Endodermal cell (in vitro differentiated cells): ENCODE measurements around the gene KIF3A. TPM values are rescaled to one million over a fixed set of nuclear protein-coding genes. Genes with fewer than 3 reads are reported as not detected.

Source experiments
- DNase-seq: peaks from one replicate; pipeline ENCODE4 v3.0.0-alpha.2; 2017
- H3K27ac ChIP-seq: 2 replicates; pipeline ENCODE4 v1.5.1; 2013; ENCODE audit warnings: mild to moderate bottlenecking, low read depth, low read length, moderate library complexity
- H3K27me3 ChIP-seq: 2 replicates; pipeline ENCODE4 v1.6.1; 2013; ENCODE audit warnings: mild to moderate bottlenecking, low read length, moderate library complexity; ENCODE audit not compliant: insufficient read depth, control insufficient read depth, poor library complexity, severe bottlenecking
- H3K36me3 ChIP-seq: 2 replicates; pipeline ENCODE4 v1.7.0; 2013; ENCODE audit warnings: mild to moderate bottlenecking, low read length, moderate library complexity; ENCODE audit not compliant: control insufficient read depth, insufficient read depth
- H3K4me1 ChIP-seq: one replicate; pipeline ENCODE4 v1.7.0; 2013; ENCODE audit warnings: low read length; ENCODE audit not compliant: control insufficient read depth, insufficient read depth
- H3K4me3 ChIP-seq: 2 replicates; pipeline ENCODE4 v1.5.1; 2013; ENCODE audit warnings: mild to moderate bottlenecking, low read length, moderate library complexity
- H3K9ac ChIP-seq: 2 replicates; pipeline ENCODE4 v1.6.1; 2013; ENCODE audit warnings: mild to moderate bottlenecking, low read length, moderate library complexity; ENCODE audit not compliant: poor library complexity, severe bottlenecking; ENCODE audit errors: extremely low read depth
- H3K9me3 ChIP-seq: 2 replicates; pipeline ENCODE4 v1.6.1; 2013; ENCODE audit warnings: mild to moderate bottlenecking, low read length, moderate library complexity; ENCODE audit not compliant: control insufficient read depth
- H3K27ac Mint-ChIP-seq: 2 replicates; pipeline ENCODE4 v1.8.0; 2020; ENCODE audit warnings: mixed read lengths
- H3K27me3 Mint-ChIP-seq: 2 replicates; pipeline ENCODE4 v1.8.0; 2021; ENCODE audit warnings: mild to moderate bottlenecking, mixed read lengths; ENCODE audit not compliant: insufficient read depth
- H3K36me3 Mint-ChIP-seq: 2 replicates; pipeline ENCODE4 v1.8.0; 2020; ENCODE audit warnings: low read depth, mixed read lengths
- H3K4me1 Mint-ChIP-seq: 2 replicates; pipeline ENCODE4 v1.8.0; 2020; ENCODE audit warnings: mixed read lengths
- H3K4me3 Mint-ChIP-seq: 2 replicates; pipeline ENCODE4 v1.8.0; 2020; ENCODE audit warnings: mild to moderate bottlenecking, moderate library complexity, mixed read lengths
- H3K9me3 Mint-ChIP-seq: 2 replicates; pipeline ENCODE4 v1.8.0; 2020; ENCODE audit warnings: mild to moderate bottlenecking, mixed read lengths
- WGBS, 2 experiments: methylation state at CpG; one replicate each; pipeline versions ENCODE4 v1.1.5 to v1.1.7; 2013; ENCODE audit warnings: missing lambda C conversion rate in 2 of 2, mixed read lengths in 1 of 2; ENCODE audit not compliant: insufficient coverage in 1 of 2, insufficient read length in 1 of 2; 5-methylcytosine and 5-hydroxymethylcytosine counted together
- total RNA-seq, 2 donors: library from RNA; stranded (reverse); fragmentation: NEBNext Ultra II Directional in 1 of 2; extraction: Animal tissue kit (Norgen Biotek cat#: 25700) in 1 of 2; gene quantifications; 2 replicates in 1 of 2; 3 replicates in 1 of 2; pipeline ENCODE4 v1.2.1, GENCODE V29; 2021
- TF ChIP-seq, protein P1 (sequence below): fragments of 200-600 bp; sonication (generic); conservative IDR thresholded peaks from 2 replicates; pipeline ENCODE4 v1.5.0; 2021; ENCODE audit warnings: antibody characterized with exemption, mild to moderate bottlenecking

Gene KIF3A
- total RNA-seq, 2 donors from 2014 or later = 19.6 to 25.2 TPM

DNA sequence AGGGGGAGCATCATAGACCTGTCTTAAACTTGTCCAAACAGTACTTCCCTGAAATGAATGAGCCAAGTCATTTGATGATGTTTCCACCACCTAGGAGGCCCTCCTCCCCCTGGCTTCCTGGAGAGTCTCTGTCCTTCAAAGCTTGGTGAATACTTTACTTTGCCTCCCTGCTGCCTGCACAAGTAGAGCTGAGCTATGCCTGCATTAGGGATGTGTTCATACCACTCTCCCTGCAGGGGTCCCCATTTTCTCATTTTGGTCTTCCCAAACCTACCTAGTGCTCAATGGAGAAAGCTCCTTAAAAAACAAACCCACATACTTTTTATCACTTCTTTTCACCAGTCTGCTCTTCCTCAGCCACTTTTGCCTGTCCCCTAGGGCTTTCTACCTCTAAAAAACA lies 17.6 kb upstream of the KIF3A start:
- Histone ChIP-seq H3K4me3 (no peak overlapping the region), H3K36me3 (peaks cover 12% of the 10 kb centered on the region), H3K9ac (no peak overlapping the region), H3K27me3 (peaks cover 24% of the 10 kb centered on the region), H3K4me1 (no peaks in the 10 kb centered on the region), H3K27ac (no peak overlapping the region), H3K9me3 (no peaks in the 10 kb centered on the region)
- H3K36me3 Mint-ChIP-seq = peaks cover 15% of the 10 kb centered on the region
- peak; percentile 64 for DNase-seq
- peaks cover 11% of the 10 kb centered on the region for H3K4me1 Mint-ChIP-seq
- H3K9me3 Mint-ChIP-seq = no peaks in the 10 kb centered on the region
- TF ChIP-seq, protein P1, sequence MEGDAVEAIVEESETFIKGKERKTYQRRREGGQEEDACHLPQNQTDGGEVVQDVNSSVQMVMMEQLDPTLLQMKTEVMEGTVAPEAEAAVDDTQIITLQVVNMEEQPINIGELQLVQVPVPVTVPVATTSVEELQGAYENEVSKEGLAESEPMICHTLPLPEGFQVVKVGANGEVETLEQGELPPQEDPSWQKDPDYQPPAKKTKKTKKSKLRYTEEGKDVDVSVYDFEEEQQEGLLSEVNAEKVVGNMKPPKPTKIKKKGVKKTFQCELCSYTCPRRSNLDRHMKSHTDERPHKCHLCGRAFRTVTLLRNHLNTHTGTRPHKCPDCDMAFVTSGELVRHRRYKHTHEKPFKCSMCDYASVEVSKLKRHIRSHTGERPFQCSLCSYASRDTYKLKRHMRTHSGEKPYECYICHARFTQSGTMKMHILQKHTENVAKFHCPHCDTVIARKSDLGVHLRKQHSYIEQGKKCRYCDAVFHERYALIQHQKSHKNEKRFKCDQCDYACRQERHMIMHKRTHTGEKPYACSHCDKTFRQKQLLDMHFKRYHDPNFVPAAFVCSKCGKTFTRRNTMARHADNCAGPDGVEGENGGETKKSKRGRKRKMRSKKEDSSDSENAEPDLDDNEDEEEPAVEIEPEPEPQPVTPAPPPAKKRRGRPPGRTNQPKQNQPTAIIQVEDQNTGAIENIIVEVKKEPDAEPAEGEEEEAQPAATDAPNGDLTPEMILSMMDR = peak; percentile 51
- peaks cover 27% of the 10 kb centered on the region for H3K27me3 Mint-ChIP-seq
- no peak overlapping the region for H3K27ac Mint-ChIP-seq
- no peak overlapping the region for H3K4me3 Mint-ChIP-seq

DNA sequence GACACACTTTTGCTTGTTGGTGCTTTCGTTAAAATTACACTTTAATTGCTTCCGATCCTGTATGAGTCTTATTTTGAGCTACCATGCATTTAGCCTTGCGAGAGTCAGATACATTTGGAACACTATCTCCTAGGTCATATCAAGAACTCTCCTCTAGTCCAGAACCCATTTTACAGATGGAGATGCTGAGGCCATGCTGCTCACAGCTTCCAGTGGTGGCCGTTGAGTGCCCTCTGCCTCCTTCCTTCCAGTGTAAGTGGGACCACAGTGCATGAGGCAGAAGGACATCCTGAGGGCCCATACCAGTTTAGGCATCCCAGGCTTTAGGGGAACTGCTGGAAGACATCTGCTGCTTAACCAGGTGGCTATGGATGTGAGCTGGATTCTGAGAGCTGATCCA lies 16.8 kb upstream of the KIF3A start:
- H3K4me3 Mint-ChIP-seq = no peak overlapping the region
- no peak overlapping the region for H3K9ac ChIP-seq
- peaks cover 12% of the 10 kb centered on the region for H3K36me3 Mint-ChIP-seq
- no peak overlapping the region for H3K27ac ChIP-seq
- H3K4me1 ChIP-seq = no peaks in the 10 kb centered on the region
- H3K27ac Mint-ChIP-seq = no peak overlapping the region
- H3K36me3 ChIP-seq = peaks cover 12% of the 10 kb centered on the region
- no peaks in the 10 kb centered on the region for H3K9me3 ChIP-seq
- WGBS, 2 experiments = 91 to 92% methylated on average over 4 of the region's 4 CpGs
- peak; percentile 13 for DNase-seq
- no peak overlapping the region for H3K4me3 ChIP-seq
- TF ChIP-seq, protein P1 = no peak
- H3K9me3 Mint-ChIP-seq = no peaks in the 10 kb centered on the region
- H3K27me3 Mint-ChIP-seq = peaks cover 35% of the 10 kb centered on the region
- peaks cover 11% of the 10 kb centered on the region for H3K4me1 Mint-ChIP-seq
- H3K27me3 ChIP-seq = peaks cover 32% of the 10 kb centered on the region

DNA sequence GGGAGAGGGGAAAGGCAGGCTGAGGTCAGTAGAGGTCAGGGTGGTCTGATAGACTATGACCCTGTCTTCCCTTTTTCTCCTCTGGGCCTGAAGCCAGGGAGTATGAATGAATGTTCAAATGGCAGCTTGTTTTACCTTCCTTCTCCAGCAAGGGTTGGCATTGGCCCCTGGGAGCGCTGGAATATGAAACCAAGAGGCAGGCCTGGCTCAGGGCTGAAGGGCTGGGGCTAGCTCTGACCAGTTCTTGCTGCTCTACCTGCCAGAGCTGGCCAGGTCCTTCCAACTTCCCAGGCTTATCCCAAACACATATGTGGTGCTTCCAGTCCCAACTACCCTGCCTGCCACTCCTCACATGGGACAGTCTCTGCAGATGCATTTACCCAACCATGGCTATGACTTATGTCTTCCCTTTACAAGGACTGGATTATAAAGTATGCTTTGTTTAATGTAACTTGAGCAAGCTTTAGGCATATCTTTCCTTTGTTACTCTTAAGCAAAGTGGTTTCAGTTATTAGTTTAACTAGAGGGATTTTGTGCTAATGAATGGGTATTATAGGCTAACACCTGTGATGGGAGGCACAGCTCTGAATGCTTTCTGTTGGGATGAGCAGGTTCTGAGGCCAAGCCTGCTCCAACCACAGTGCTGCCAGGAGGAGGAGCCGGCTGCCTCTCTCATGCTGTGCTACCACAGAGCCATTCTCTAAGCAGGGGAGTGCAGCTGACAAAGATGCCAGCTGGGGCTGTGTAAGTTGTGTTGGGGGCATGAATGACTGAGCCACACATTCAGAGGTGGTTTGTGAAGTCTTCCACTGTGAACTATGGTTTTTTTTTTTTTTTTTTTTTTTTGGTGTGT lies 16.0 kb upstream of the KIF3A start:
- H3K36me3 ChIP-seq = peaks cover 7% of the 10 kb centered on the region
- H3K9ac ChIP-seq = no peak overlapping the region
- Mint-ChIP-seq H3K27ac (no peak overlapping the region), H3K4me3 (no peak overlapping the region), H3K4me1 (peaks cover 11% of the 10 kb centered on the region), H3K9me3 (no peaks in the 10 kb centered on the region), H3K27me3 (peaks cover 43% of the 10 kb centered on the region), H3K36me3 (peaks cover 4% of the 10 kb centered on the region)
- H3K27me3 ChIP-seq = peaks cover 39% of the 10 kb centered on the region
- TF ChIP-seq, protein P1 = peak; percentile 57
- H3K4me3 ChIP-seq = no peak overlapping the region
- H3K9me3 ChIP-seq = no peaks in the 10 kb centered on the region
- H3K4me1 ChIP-seq = no peaks in the 10 kb centered on the region
- 67 to 100% methylated on average over 1 to 2 of the region's 2 CpGs for WGBS, 2 experiments
- DNase-seq = peak; percentile 82
- H3K27ac ChIP-seq = no peak overlapping the region
